Esophagus (tissue), 2 donors: Measurements from ENCODE around the gene ANKAR. TPM values are rescaled to one million over a fixed set of nuclear protein-coding genes. Genes with fewer than 3 reads are reported as not detected.

Experiments used
- H3K27ac ChIP-seq, 2 donors: one replicate each; pipeline ENCODE4 v1.5.1; 2013; ENCODE audit warnings: low read depth in 2 of 2, mild to moderate bottlenecking in 2 of 2, inconsistent platforms in 1 of 2, low read length in 1 of 2, moderate library complexity in 1 of 2
- H3K27me3 ChIP-seq, 2 donors: one replicate each; pipeline ENCODE4 v1.6.1; 2013; ENCODE audit warnings: low read length in 2 of 2, control low read depth in 1 of 2, mild to moderate bottlenecking in 1 of 2; ENCODE audit not compliant: insufficient read depth in 2 of 2, control insufficient read depth in 1 of 2
- H3K36me3 ChIP-seq, 2 donors: one replicate each; pipeline ENCODE4 v1.6.1; 2013; ENCODE audit warnings: low read length in 1 of 2; ENCODE audit not compliant: control insufficient read depth in 2 of 2, insufficient read depth in 2 of 2
- H3K4me1 ChIP-seq, 2 donors: one replicate each; pipeline ENCODE4 v1.6.1; 2013; ENCODE audit warnings: low read length in 1 of 2; ENCODE audit not compliant: control insufficient read depth in 2 of 2, insufficient read depth in 2 of 2
- H3K4me3 ChIP-seq, 2 donors: one replicate each; pipeline ENCODE4 v1.5.1; 2013; ENCODE audit warnings: low read length in 2 of 2, mild to moderate bottlenecking in 2 of 2, low read depth in 1 of 2, moderate library complexity in 1 of 2
- H3K9me3 ChIP-seq, 2 donors: one replicate each; pipeline ENCODE4 v1.6.1; 2013; ENCODE audit warnings: mild to moderate bottlenecking in 2 of 2, low read depth in 1 of 2, low read length in 1 of 2, moderate library complexity in 1 of 2; ENCODE audit not compliant: control insufficient read depth in 2 of 2, insufficient read depth in 1 of 2
- WGBS, 2 donors: extraction: QIAGEN DNeasy Blood & Tissue Kit; methylation state at CpG; one replicate each; pipeline ENCODE4 v1.1.7; 2013; 5-methylcytosine and 5-hydroxymethylcytosine counted together
- polyA plus RNA-seq, 2 donors: library from polyadenylated mRNA; stranded (reverse); fragments of 200-250 nt; gene quantifications; one replicate each; pipeline ENCODE4 v1.2.3, GENCODE V29; 2013
- donor health status: healthy with polysubstance abuse.
- donor health status: Bipolar disorder and iron deficiency.

Gene ANKAR, protein sequence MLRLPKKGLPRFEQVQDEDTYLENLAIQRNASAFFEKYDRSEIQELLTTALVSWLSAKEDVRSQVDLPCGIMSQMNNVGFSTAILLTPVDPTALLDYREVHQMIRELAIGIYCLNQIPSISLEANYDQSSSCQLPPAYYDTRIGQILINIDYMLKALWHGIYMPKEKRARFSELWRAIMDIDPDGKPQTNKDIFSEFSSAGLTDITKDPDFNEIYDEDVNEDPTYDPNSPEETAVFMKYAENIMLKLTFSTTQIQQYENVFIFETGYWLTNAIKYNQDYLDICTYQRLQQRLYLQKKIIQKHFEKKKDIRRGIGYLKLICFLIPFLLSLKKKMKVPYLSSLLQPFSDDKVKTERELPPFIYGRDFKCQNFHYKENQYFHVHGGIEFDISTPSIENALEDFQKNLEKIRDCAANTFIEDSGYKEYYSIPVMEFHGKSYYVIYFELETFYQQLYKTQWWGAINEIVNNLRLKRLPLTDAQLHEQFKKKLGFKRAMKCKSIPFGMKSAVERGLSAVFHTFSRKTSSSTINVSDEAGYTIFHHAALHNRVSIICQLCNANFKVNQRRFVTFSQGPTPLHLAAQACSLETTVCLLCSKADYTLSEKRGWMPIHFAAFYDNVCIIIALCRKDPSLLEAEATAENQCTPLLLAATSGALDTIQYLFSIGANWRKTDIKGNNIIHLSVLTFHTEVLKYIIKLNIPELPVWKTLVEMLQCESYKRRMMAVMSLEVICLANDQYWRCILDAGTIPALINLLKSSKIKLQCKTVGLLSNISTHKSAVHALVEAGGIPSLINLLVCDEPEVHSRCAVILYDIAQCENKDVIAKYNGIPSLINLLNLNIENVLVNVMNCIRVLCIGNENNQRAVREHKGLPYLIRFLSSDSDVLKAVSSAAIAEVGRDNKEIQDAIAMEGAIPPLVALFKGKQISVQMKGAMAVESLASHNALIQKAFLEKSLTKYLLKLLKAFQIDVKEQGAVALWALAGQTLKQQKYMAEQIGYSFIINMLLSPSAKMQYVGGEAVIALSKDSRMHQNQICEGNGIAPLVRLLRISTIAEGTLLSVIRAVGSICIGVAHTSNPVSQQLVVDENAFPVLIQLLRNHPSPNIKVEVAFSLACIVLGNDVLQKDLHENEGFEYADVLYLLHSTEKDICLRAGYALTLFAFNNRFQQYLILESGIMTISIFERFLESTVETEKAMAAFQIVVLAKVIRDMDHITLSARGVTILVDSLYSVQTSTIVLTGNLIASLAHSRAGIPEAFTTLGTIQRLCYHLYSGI (N-terminal part only)
- polyA plus RNA-seq: 1 to 10 TPM in 1 of 2 donors, under 1 TPM in 1; 0.75 to 1.5 TPM

DNA sequence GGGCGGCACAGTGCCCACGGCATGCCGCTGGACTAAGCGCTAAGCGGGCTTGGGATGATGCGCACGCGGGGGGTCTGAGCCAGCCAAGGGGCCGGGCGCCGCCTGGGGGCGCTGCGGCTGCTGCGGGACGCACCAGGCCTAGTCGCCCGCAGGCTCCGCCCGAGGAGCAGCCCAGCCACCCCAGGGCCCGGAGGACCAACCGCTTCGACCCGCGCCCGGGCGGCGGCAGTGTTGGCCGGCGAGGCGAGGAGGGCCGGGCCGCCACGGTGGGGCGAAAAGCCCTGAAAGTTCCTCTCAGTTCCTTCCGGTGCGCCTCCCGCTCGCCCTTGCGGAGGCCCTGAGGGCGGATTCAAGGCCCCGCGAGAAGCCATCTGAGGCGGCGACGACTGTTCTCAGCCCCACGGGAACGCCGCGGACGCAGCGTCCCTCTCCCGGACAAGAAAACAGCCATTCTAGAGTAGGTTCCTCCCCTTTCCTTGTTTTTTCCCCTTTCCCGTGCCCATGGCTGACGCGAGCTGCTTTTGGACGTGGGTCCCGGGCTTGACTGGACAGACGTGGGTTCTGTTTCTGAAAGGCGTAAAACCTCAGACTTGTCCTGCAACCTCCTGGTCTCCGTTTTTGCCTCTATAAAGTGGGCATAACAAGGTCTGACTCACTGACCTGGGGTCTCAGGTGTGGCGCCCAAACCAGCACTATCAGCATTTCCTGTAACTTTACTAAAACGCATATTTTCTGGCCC lies at the start of gene ANKAR:
Gene ANKAR, plus strand, starts transcription at position 297 of the 739 bp plus-strand sequence. CDS start 1,821 bp downstream, outside the sequence.
- peak within 1 kb of the TSS; percentile 94 to 97 for H3K27ac ChIP-seq
- WGBS, 2 donors: 1% methylated on average over 59 to 62 of the region's 62 CpGs
- H3K4me1 ChIP-seq: peaks cover 0 to 4% of the 10 kb centered on the region in 2 donors
- H3K9me3 ChIP-seq: no peaks in the 10 kb centered on the region
- H3K4me3 ChIP-seq: peak within 1 kb of the TSS; percentile 86 to 87
- H3K36me3 ChIP-seq: peaks cover 2 to 7% of the 10 kb centered on the region in 2 donors
- H3K27me3 ChIP-seq: no peaks in the 10 kb centered on the region

GRCh38 chr2:189625636-189626035 lies 48.8 kb upstream of the ANKAR start:
- Histone ChIP-seq H3K4me1 (no peaks in the 10 kb centered on the region), H3K27me3 (no peaks in the 10 kb centered on the region), H3K36me3 (no peaks in the 10 kb centered on the region), H3K9me3 (no peaks in the 10 kb centered on the region), H3K4me3 (no peak overlapping the region), H3K27ac (no peak overlapping the region)
- WGBS, 2 donors: 86 to 88% methylated on average over 2 of the region's 2 CpGs

DNA sequence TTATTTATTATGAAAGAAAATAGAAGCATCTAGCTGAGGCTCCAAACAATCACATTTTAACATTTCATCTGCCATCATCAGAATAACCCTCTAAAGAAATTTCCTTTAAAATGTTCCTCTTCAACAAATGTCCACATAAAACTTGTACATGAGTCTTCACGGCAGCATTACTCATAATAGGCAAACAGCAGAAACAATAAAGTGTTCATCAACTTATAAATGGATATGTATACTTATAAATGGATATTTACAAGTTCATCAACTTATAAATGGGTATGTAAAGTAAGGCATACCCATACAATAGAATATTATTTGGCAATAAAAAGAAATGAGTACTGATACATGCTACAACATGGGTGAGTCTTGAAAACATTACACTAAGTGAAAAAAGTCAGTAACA lies 46.7 kb upstream of the ANKAR start:
- Histone ChIP-seq H3K9me3 (no peaks in the 10 kb centered on the region), H3K4me1 (no peaks in the 10 kb centered on the region), H3K4me3 (no peak overlapping the region), H3K36me3 (no peaks in the 10 kb centered on the region), H3K27me3 (no peaks in the 10 kb centered on the region), H3K27ac (no peak overlapping the region)
- 89 to 93% methylated on average over 1 of the region's 1 CpG for WGBS, 2 donors

GRCh38 chr2:189628817-189629530 lies 45.5 kb upstream of the ANKAR start:
- 59 to 76% methylated on average over 9 of the region's 9 CpGs for WGBS, 2 donors
- Histone ChIP-seq H3K4me1 (no peaks in the 10 kb centered on the region), H3K9me3 (no peaks in the 10 kb centered on the region), H3K27me3 (no peaks in the 10 kb centered on the region), H3K4me3 (no peak overlapping the region), H3K27ac (no peak overlapping the region), H3K36me3 (no peaks in the 10 kb centered on the region)

GRCh38 chr2:189629531-189630453 lies 44.7 kb upstream of the ANKAR start:
- Histone ChIP-seq H3K27ac (no peak overlapping the region), H3K4me1 (no peaks in the 10 kb centered on the region), H3K4me3 (no peak overlapping the region), H3K27me3 (no peaks in the 10 kb centered on the region), H3K36me3 (no peaks in the 10 kb centered on the region), H3K9me3 (no peaks in the 10 kb centered on the region)
- WGBS, 2 donors: 67 to 76% methylated on average over 10 of the region's 10 CpGs

GRCh38 chr2:189631849-189632248 lies 42.6 kb upstream of the ANKAR start:
- Histone ChIP-seq H3K4me3 (no peak overlapping the region), H3K36me3 (no peaks in the 10 kb centered on the region), H3K9me3 (no peaks in the 10 kb centered on the region), H3K4me1 (no peaks in the 10 kb centered on the region), H3K27me3 (no peaks in the 10 kb centered on the region), H3K27ac (no peak overlapping the region)
- WGBS, 2 donors: 77 to 80% methylated on average over 4 of the region's 4 CpGs

DNA sequence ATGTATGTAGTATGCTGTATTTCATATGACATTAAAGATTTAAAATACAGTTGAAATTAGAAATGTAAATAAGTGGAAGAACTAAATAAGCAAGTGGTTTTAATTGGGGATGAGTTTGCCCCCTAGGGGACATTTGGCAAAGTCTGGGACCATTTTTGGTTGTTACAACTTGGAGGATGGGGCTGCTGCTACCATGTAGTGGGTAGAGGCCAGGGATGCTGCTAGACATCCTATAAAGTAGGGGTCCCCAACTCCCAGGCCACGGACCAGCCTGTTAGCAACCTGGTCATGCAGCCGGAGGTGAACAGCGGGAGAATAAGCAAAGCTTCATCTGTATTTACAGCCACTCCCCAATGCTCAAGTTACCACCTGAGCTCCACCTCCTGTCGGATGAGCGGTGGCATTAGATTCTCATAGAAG lies 41.1 kb upstream of the ANKAR start:
- Histone ChIP-seq H3K27ac (no peak overlapping the region), H3K4me1 (no peaks in the 10 kb centered on the region), H3K9me3 (no peaks in the 10 kb centered on the region), H3K36me3 (no peaks in the 10 kb centered on the region), H3K4me3 (no peak overlapping the region), H3K27me3 (no peaks in the 10 kb centered on the region)
- WGBS, 2 donors: 62 to 78% methylated on average over 5 of the region's 5 CpGs

DNA sequence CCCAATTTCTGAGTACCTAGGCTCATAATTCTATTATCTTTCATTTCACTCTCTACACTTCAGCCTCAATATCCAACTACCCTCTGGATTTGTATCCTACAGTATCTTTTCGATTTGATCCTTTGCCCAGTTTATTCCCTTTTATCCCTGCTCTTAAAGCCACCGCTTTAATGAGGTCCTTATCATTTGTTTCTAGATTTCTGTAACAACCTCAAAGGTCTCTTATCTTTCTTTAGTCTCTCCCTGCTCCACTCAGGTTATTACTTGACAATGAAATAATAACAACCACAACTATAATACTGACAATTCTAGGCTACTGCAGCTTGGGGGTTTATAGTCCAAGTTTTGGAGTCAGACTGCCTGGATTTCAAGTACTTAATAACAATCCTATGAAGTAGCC lies 39.1 kb upstream of the ANKAR start:
- WGBS, 2 donors: 79% methylated on average over 2 of the region's 2 CpGs
- no peaks in the 10 kb centered on the region for H3K9me3 ChIP-seq

More for the DNA sequence above, 39.1 kb upstream of the ANKAR start:
- no peaks in the 10 kb centered on the region for H3K4me1 ChIP-seq
- no peak overlapping the region for H3K4me3 ChIP-seq
- no peaks in the 10 kb centered on the region for H3K27me3 ChIP-seq
- H3K36me3 ChIP-seq: no peaks in the 10 kb centered on the region
- H3K27ac ChIP-seq: no peak overlapping the region
